HTERT RPE-1 (cell line): Measurements from ENCODE around the gene KLHL7.
"Not testable (repeated sequence)": the region's sequence is repeated elsewhere in the genome, so short reads cannot be mapped to it uniquely, and the experiment has no call there.

Experiments used
- in situ Hi-C: fragments of 300-500 bp; cut with MboI; formaldehyde crosslinking; loops from 4 replicates; pipeline ENCODE4 v1.14.3; 2020; ENCODE audit warnings: low sequenced_read_pairs

Gene KLHL7

DNA sequence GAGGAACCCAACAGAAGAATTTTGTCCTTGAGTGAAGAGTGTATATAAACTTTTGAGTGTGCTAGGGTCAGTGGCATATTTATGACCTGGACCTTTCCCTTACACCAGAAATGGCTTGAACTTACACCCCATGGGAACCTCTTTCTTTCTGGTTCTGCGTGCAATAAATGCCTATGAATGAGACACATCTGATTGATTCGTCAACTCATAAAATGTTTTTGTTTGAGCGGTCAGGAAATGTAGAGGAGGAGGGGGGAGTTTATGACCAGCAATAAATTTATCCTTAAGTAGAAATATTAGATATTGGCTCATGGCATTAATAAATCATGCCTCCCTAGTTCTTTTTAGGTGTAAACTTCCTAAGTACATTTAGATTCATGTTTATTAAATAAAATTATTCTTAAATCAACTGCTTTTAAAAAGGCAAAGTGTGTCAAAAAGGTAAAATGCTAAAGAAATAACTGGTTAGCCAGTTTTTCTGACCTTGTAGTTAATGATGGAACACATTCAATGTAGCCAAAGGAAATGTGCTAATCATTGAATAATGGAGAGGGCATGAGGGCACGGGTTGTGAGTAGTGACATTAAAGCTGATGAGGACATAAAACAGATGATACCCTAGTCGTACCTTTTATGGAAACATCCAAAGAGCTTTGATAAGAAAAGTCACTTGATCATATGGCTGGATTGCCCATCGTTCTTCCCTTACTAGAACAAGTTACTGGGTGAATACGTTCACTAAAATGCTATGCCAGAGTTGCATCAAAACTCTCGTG is 62.7 kb downstream of the KLHL7 start:
- in situ Hi-C loops = no loop called here

DNA sequence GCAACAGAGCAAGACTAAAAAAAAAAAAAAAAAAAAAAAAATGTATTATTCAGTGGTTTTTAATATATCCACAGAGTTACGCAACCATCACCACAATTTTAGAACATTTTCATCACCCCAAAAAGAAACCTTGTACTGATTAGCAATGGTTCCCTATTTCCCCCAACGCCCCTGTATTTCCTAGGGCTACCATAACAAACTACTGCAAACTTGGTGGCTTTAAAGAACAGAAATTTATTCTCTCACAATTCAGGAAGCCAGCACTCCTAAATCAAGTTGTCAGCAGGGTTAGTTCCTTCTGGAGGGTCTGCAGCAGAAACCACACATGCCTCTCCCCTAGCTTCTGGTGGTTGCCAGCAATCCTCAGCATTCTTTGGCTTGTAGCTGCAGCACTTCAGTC is 70.4 kb downstream of the KLHL7 start:
- in situ Hi-C loops = no loop called here

DNA sequence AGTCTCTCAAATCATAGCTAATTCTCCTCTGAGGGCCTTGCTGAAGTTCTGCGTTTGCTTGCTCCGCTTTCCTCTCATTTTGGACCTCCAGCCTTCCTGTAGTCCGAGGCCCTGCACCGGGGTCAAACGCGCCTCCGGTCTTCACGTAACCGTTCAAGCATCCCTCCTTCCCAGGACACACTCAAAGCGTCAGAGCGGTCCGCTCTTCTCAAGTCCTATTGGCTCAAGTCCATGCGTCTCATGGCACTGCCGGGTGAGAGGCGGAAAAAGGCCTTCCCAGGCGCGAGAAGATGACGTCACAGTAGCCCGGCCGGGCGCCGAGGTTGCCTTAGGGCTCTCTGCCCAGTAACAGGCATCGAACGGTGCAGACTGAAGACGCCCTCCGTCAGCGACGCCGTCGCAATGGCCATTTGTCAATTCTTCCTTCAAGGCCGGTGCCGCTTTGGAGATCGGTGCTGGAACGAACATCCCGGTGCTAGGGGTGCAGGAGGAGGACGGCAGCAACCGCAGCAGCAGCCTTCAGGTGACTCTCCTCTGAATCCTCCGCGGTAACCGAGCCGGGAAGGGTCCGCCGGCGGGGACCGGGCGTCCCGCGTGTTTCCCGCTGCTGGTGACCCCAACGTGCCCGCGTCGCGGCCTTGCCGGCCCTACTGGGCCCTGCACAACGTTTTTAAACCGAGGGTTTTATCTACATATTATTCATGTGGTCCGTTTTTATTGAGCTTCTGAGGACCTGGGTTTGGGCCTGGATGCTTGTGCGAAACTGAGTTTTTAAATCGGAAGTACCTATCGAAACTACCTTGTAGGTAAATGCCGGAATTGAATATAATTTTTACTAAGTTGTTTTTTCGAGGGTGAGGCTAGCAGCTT is 76.3 kb downstream of the KLHL7 start, which contains the start of gene NUP42:
Gene NUP42 (plus strand): TSS at position 365 of the 870 bp plus-strand sequence. CDS start 38 bp downstream, at position 403.
- in situ Hi-C loops = no loop called here

DNA sequence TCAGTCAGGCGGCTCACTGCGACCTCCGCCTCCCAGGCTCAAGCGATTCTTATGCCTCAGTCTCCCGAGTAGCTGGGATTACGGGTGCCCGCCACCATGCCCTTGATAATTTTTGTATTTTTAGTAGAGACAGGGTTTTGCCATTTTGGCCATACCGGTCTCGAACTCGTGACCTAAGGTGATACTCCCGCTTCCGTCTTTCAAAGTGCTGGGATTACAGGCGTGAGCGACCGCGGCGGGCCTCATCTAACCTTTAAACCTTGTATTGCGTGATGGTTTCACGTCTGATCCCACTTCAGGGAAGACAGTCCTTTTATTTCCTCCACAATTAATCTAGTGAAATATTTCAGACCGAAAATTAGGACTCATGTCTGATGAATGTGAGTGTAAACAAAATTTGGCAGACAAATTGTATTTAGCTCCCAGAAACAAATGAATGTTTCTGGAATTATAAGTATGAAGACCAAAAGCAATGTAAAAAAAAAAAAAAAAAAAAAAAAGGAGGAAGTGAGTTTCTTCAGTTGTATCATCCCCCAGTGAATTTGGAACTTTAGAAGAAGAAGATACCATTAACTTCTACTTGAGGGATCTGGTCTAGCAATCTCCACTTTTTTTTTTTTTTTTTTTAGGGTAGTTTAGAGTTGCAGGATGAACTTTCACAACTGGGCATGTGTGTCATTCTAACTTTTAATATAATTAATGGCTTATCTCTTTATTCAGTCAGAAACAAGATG is 77.9 kb downstream of the KLHL7 start:
- in situ Hi-C loops = no loop called here

DNA sequence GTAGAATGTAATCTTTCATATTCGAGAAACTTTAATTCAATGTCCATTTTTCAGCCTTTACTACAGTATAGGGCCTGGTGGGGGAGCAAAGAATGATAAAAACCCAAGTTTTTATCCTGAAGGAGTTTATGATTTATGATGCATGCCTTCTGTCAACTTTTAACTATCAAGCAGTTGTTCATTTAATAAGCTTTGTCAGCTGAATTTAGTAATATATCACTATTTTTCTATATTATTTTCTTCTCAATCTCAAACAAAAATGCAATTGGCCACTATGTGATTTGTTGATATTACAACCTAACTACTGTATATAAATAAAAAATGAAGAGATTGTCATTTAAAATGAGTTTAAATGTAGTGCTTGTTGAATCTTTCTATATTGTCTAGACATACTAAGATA is 78.7 kb downstream of the KLHL7 start:
- in situ Hi-C loops = no loop called here

DNA sequence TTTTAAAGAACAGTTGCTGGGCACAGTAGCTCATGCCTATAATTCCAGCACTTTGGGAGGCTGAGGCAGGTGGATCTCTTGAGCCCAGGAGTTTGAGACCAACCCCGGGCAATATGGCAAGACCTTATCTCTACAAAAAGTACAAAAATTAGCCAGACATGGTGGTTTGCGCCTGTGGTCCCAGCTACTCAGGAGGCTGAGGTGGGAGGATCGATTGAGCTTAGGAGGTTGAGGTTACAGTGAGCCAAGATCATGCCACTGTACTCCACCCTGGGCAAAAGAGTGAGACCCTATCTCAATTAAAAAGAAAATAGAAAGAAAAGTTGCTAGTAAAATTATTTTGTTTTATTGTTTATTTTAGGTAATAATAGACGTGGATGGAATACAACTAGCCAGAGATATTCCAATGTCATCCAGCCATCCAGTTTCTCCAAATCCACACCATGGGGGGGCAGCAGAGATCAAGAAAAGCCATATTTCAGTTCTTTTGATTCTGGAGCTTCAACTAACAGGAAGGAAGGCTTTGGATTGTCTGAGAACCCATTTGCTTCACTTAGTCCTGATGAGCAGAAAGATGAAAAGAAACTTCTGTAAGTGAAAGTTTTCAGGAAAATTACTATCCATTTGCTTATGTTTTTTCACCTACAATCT is 79.2 kb downstream of the KLHL7 start:
- in situ Hi-C loops = no loop called here

DNA sequence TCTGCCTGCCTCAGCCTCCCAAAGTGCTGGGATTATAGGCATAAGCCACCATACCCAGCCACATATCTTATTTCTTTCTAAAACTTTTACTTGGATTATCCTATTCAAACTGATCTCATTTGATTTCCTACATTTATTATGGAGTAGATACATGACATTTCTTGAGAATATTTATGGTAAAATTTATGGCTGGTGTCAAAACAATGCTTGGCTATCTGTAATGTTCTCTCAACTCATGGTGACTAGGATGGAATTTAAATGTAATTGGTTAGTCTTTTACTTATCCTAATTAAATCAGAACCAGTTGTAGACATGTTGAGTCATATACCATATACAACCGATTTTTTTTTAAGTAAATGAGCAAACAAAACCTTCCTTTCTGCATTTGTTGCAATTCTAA is 80.4 kb downstream of the KLHL7 start:
- in situ Hi-C loops = no loop called here

DNA sequence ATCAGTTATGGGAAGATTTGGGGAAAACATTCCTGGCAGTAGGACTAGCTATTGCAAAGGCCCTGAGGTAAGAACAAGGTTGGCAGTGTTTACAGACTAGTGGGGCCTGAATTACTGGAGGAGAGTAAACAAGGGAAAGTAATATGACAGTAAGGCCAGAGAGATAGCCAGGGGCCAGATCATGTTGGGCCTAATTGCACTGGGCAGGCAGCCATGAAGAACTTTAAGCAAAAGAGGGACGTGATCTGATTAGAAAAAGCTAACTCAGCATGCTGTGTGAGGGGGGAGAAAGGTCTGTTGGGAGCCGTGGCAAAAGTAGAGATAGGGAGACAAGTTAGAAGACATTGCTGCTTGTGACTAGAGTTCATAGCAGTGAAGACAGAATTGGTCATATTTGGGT is 85.4 kb downstream of the KLHL7 start:
- in situ Hi-C loops = no loop called here

DNA sequence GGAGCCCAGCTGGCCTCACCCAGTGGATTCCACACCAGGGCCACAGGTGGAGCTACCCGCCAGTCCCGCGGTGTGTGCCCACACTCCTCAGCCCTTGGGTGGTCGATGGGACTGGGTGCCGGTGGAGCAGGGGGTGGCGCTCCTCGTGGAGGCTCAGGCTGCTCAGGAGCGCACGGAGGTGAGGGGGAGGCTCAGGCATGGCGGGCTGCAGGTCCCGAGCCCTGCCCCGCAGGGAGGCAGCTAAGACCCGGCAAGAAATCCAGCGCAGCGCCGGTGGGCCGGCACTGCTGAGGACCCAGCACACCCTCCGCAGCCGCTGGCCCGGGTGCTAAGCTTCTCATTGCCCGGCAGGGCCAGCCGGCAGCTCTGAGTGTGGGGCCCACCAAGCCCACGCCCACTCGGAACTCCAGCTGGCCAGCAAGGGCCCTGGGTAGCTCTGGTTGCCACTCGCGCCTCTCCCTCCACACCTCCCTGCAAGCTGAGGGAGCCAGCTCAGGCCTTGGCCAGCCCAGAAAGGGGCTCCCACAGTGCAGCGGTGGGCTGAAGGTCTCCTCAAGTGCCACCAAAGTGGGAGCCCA is 88.2 kb downstream of the KLHL7 start:
- in situ Hi-C loops = not testable (repeated sequence)

DNA sequence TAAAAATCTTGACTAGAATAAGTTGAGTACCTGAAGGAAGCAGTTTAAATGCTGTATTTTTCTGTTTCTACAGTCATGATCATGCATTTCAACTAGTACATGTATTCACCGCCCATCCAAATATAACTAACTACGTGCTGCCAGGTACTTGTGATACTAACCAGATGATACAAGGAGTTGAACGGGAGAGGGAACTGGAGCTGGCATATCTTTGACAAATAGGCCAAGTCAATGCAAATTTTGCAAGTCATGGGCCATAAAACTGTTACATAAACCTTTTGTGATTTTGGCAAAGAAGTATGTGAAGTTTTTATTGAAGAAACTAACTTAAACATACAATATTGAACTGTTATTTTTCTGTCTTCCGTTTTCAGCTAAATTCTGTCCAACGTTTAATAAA is 90.7 kb downstream of the KLHL7 start:
- in situ Hi-C loops = no loop called here

DNA sequence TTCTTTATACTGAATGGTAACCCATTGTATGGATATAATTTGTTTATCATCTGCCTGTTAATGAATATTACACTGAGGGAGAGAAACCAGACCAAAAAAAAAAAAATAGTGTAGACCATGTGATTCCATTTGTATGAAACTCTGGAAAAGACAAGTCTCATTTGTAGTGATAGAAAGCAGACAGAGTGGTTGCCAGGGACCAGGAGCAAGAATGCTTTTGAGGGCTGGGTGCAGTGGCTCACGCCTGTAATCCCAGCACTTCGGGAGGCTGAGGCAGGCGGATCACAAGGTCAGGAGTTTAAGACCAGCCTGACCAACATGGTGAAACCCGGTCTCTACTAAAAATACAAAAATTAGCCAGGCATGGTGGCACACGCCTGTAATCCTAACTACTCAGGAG is 92.2 kb downstream of the KLHL7 start:
- in situ Hi-C loops = not testable (repeated sequence)

DNA sequence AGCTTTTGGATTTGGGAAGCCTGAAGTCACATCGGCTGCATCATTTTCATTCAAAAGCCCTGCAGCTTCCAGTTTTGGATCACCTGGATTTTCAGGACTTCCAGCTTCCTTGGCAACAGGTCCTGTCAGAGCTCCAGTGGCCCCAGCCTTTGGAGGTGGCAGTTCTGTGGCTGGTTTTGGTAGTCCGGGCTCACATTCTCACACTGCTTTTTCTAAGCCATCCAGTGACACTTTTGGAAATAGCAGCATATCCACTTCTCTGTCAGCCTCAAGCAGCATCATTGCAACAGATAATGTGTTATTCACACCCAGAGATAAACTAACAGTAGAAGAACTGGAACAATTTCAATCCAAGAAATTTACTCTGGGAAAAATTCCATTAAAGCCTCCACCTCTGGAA is 94.7 kb downstream of the KLHL7 start:
- in situ Hi-C loops = no loop called here

DNA sequence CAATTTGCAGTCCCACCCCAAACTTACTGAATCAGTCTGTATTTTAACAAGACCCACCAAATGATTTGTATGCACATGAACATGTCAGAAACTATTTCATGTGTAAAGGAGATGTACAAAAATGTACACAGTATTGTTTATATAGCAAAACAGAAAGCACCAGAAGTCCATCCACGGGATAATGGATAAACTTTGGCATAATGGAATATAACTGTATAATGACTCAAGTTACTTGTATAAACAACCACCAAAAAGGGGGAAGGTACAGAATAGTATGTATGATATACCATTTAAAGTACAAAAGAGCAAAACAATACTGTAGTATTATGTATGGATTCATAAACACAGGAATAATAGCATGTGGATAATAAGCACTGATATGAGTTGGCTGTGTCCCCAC is 98.7 kb downstream of the KLHL7 start:
- in situ Hi-C loops = no loop called here

DNA sequence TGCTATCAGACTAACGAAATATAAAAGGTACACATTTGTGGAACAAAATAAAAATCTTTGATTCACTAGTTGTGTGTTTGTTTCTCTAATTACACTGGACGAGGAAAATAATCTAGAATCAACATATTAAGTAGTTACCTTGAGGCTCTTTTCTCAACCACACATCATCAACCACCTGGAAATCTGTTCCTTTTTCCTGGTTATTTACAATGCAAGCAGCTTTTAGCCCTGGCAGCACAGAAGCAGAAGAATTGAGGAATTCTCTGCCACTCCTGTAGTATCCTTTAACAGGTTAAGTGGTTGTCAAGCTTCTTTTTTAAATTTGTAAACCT is 100.0 kb downstream of the KLHL7 start:
- in situ Hi-C loops = no loop called here

DNA sequence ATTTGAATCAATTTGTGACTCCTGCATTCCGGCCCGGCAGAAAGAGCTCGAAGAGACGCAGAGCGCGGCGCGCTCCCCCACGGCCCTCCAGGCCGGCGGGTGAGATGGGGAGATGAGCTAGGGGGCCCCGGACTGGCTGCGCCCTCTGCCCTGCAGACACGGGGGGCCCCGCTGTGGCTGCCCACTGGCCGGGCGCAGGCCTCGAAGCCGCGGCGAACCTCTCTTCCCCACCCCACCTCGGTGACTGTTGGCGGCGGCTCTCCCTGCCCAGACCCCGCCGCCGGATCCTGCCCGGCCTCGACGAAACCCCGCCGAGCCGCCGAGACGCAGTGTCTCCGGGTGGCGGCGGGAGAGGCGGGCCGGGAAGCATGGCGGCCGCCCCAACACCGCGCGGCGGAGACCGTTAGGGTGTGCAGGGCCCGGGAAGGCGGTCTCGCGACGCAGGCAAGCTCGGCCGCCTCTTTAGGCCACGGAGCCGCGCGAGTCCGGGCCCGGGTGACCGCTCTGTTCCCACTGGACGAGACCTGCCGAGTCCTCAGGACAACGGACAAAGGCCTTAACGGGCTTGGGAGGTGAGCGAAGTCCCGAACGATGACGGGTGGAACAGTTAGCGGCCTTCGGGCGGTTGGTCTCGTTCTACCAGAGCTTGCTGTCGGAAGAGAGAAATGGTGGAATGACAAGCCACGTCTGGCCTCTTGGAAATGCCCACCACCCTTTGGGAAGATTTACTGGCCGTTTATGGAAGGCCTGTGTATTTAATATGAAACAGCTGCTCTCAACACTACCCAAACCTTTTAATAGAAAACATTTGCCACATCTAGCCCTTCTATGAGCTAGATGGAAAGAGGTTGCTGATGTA is 100.6 kb downstream of the KLHL7 start:
- in situ Hi-C loops = no loop called here

DNA sequence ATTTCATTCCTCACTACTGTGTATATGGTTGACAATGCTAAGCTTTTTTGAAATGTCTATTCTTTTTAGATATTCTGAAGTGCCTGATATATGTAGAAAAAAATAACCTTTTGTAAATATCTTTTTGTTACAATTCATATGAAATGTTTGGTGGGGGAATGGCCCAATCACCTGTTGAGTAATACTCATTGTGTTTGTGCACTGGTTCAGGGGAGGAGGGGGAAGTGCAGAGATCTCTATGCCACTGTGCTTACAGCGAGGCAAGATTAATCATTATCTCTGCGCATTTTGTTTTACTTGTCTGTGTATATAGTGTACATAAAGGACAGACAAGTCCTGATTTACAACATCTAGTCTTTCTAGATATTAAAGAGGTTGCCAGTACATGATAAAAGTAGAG is 101.4 kb downstream of the KLHL7 start:
- in situ Hi-C loops = no loop called here

DNA sequence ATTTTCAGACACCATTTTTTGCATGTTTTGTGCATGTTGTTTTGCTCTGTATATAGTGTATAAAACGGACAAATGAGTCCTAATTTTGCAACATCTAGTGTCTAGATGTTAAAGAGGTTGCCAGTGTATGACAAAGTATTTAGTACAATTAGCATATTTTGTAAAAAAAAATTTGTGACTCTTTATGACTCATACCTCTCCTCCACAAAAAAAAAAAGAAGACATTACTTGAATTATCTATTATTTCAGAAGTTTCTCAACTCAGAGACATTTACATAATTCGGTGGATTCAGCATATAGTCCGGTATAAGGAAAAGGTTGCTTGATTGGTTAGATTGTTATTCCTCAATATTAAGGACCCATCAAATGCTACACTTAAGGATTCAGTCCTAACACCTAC is 102.3 kb downstream of the KLHL7 start:
- in situ Hi-C loops = no loop called here

DNA sequence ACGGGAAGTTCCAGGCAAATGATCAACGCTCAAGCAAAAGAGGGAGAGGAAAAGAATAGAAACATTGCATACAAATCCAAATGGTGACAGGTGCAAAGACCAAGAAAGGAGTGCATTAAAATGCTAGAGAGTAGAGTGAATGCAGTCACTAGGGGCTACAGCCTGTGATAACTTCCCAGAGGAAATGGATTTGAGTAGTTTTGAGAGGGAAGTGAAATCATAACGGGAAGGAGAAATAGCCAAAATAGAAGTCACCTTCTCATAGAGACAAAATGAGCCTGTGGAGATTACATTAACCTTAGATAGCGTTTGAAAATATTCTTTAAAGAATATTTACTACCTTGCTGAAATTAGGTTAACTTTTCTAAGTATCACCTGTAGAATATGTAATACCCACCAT is 102.7 kb downstream of the KLHL7 start:
- in situ Hi-C loops = no loop called here

DNA sequence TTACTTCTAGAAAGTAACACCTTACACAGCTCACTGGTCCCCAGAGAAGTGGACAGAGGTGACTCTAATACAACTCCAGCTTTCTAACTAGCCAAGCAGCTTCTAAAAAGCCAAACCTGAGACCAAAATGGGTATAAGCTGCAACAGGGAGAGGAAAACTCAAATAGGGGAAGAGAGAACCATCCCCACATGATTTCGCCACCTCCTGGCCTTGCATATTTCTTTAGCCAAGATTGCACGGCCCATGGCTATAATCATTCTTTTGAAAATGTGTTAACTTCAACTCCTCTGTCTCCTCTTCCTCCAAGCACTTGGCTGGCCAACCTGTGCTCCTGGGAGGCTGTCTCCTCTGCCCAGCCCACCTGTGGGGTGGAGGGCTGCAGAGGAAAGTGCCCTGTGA is 104.9 kb downstream of the KLHL7 start:
- in situ Hi-C loops = no loop called here

DNA sequence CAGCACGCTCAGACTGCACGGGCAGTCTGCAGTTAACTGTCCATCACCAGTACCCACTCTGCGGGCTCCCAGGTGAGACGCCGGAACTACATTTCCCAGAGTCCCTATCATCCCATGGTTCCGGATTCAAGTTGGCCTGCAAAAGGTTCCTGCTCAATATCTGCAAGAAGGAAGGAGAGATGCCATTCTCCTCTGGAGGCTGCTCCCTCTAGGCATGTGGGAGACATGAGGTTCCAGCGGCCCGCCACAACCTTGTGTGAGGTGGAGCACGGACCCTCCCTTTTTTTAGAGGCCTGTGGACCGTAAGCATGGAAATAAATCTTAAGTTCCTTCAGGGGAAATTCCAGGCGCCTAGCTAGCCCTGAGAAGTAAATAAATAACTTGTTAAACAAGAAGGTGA is 106.0 kb downstream of the KLHL7 start:
- in situ Hi-C loops = no loop called here
